MCF 10A (cell line): ENCODE measurements around the gene MUCL3. TPM values are rescaled to one million over a fixed set of nuclear protein-coding genes. Genes with fewer than 3 reads are reported as not detected.

Source experiments
- Bru-seq: library from RNA; stranded (reverse); fragments of 400-500 nt; gene quantifications from one replicate; lab custom pipeline; 2021; lab: Mats Ljungman, UMichigan
- BruChase-seq, 2 experiments: library from RNA; stranded (reverse); fragments of 400-500 nt; gene quantifications; one replicate each; lab custom pipeline; 2021; lab: Mats Ljungman, UMichigan
- BruUV-seq: library from RNA; stranded (reverse); fragments of 400-500 nt; replicated peaks from 2 replicates; lab custom pipeline; 2021; lab: Mats Ljungman, UMichigan
- CTCF ChIA-PET: fragments of 300-600 bp; sonication (Branson Sonifier 250); formaldehyde crosslinking; extraction: SDS; loops from one replicate; lab custom pipeline; 2021; ENCODE audit warnings: antibody characterized with exemption, inconsistent platforms; lab: Yijun Ruan, JAX
- POLR2A ChIA-PET: fragments of 300-600, 350-650 bp; sonication (Branson Sonifier 250); formaldehyde crosslinking; extraction: SDS; loops from one replicate; lab custom pipeline; 2020; ENCODE audit warnings: antibody characterized with exemption, inconsistent platforms; lab: Yijun Ruan, JAX
- DNase-seq: peaks from one replicate; pipeline ENCODE4 v3.0.0-alpha.2; 2018; ENCODE audit not compliant: unreplicated experiment
- H3K27ac Mint-ChIP-seq: one replicate; pipeline ENCODE4 v1.8.0; 2022; ENCODE audit warnings: mild to moderate bottlenecking, low read depth, mixed read lengths; ENCODE audit not compliant: unreplicated experiment
- H3K27me3 Mint-ChIP-seq: one replicate; pipeline ENCODE4 v1.8.0; 2022; ENCODE audit warnings: mixed read lengths; ENCODE audit not compliant: insufficient read depth, unreplicated experiment
- H3K36me3 Mint-ChIP-seq: one replicate; pipeline ENCODE4 v1.8.0; 2022; ENCODE audit warnings: mild to moderate bottlenecking, moderate library complexity, mixed read lengths; ENCODE audit not compliant: insufficient read depth, unreplicated experiment
- H3K4me1 Mint-ChIP-seq: one replicate; pipeline ENCODE4 v1.8.0; 2022; ENCODE audit warnings: mixed read lengths; ENCODE audit not compliant: insufficient read depth, unreplicated experiment
- H3K4me3 Mint-ChIP-seq: one replicate; pipeline ENCODE4 v1.8.0; 2022; ENCODE audit warnings: mild to moderate bottlenecking, moderate library complexity, mixed read lengths; ENCODE audit not compliant: unreplicated experiment
- H3K9me3 Mint-ChIP-seq: one replicate; pipeline ENCODE4 v1.8.0; 2022; ENCODE audit warnings: mixed read lengths; ENCODE audit not compliant: unreplicated experiment
- CTCF ChIP-seq: fragments of 200-600 bp; IDR thresholded peaks from one replicate; pipeline ENCODE4 v1.8.0; 2022; ENCODE audit warnings: antibody characterized with exemption, mild to moderate bottlenecking; ENCODE audit not compliant: unreplicated experiment
- intact Hi-C: fragments of 100-400 bp; cut with micrococcal nuclease; formaldehyde crosslinking; loops from 2 replicates; pipeline ENCODE4 v1.14.1; 2022
- long read RNA-seq: library from polyadenylated mRNA; stranded (forward); transcript quantifications from one replicate; pipeline ENCODE4 v2.0.0, GENCODE V29; 2022
- total RNA-seq: library from RNA; stranded (reverse); gene quantifications from 2 replicates; pipeline ENCODE4 v1.2.3, GENCODE V29; 2022

The MUCL3 gene
- total RNA-seq (not detected in 2 replicates), Bru-seq, nascent RNA (percentile 6 among the genes with signal in this experiment), BruChase-seq, experiment 1, labeled RNA remaining after a 6-hour chase (percentile 10 among the genes with signal in this experiment), BruChase-seq, experiment 2, labeled RNA remaining after a 2-hour chase (percentile 8 among the genes with signal in this experiment)
- long read RNA-seq: 0 reads

- Mint-ChIP-seq H3K4me3 (no peak within 1 kb of the TSS), H3K27me3 (no peaks in the 10 kb centered on the region), H3K36me3 (no peaks in the 10 kb centered on the region), H3K27ac (peak within 1 kb of the TSS; percentile 65), H3K4me1 (peaks cover 39% of the 10 kb centered on the region), H3K9me3 (no peaks in the 10 kb centered on the region)
- intact Hi-C loops: no loop called here
- BruUV-seq: no TSS peak
- no peak for DNase-seq
- POLR2A ChIA-PET: interaction anchor here (0.5 to 1.7 kb wide), 5 partner anchors 23 to 1005 kb away, joined by 3 to 4 read pairs (median 4); no protein-coding TSS in a partner anchor
- no peak for TF ChIP-seq CTCF
- CTCF ChIA-PET: interaction anchor here (0.5 to 3.4 kb wide), 8 partner anchors 14 to 178 kb away, joined by 3 to 38 read pairs (median 4); partner anchors contain the start of gene VARS2
These were observed at the start of gene MUCL3 for GRCh38 chr6:30940361-30940986. Gene MUCL3, plus strand, starts transcription at chr6:30940973. Its CDS starts 27 bp downstream, at chr6:30941000.

GRCh38 chr6:30891450-30891723 lies 49.4 kb upstream of the MUCL3 start:
- no peak overlapping the region for H3K27ac Mint-ChIP-seq
- ChIA-PET CTCF (interaction anchor here (0.6 to 0.9 kb wide), 4 partner anchors 24 to 656 kb away, joined by 3 to 8 read pairs (median 4); partner anchors contain the start of gene NFKBIL1), POLR2A (interaction anchor here (1.3 to 4.8 kb wide), 4 partner anchors 9 to 166 kb away, joined by 4 to 38 read pairs (median 20); partner anchors contain the start of gene GTF2H4)
- no peak for DNase-seq
- H3K27me3 Mint-ChIP-seq: no peaks in the 10 kb centered on the region
- no peaks in the 10 kb centered on the region for H3K9me3 Mint-ChIP-seq
- BruUV-seq: no TSS peak
- H3K4me1 Mint-ChIP-seq: peaks cover 33% of the 10 kb centered on the region
- intact Hi-C loops: no loop called here
- no peak for TF ChIP-seq CTCF
- H3K36me3 Mint-ChIP-seq: peaks cover 82% of the 10 kb centered on the region
- no peak overlapping the region for H3K4me3 Mint-ChIP-seq

GRCh38 chr6:30891816-30892538 lies 48.8 kb upstream of the MUCL3 start:
- no TSS peak for BruUV-seq
- no peak for TF ChIP-seq CTCF
- peaks cover 27% of the 10 kb centered on the region for H3K4me1 Mint-ChIP-seq
- no peaks in the 10 kb centered on the region for H3K9me3 Mint-ChIP-seq
- H3K36me3 Mint-ChIP-seq: peaks cover 86% of the 10 kb centered on the region
- ChIA-PET POLR2A (interaction anchor here (1.3 to 4.8 kb wide), 2 partner anchors 15 to 23 kb away, joined by 4 to 38 read pairs; partner anchors contain the start of gene GTF2H4), CTCF (interaction anchor here (0.6 to 0.9 kb wide), 4 partner anchors 21 to 408 kb away, joined by 3 to 6 read pairs (median 3); no protein-coding TSS in a partner anchor)
- no peaks in the 10 kb centered on the region for H3K27me3 Mint-ChIP-seq
- no peak for DNase-seq
- no peak overlapping the region for H3K4me3 Mint-ChIP-seq
- H3K27ac Mint-ChIP-seq: no peak overlapping the region
- intact Hi-C loops: no loop called here
